ENCODE results near the gene ZFTA. TPM values are rescaled to one million over a fixed set of nuclear protein-coding genes. Genes with fewer than 3 reads are reported as not detected.

ZFTA gene
- total and polyA plus RNA-seq, 2 donors (not counting 3 experiments of a cell fraction or from before 2014, with no cell fraction given): 9.9 to 25.2 TPM

- DNase-seq (ENCODE audit: low read depth, low spot score) (no peak), FAIRE-seq (no peak)
- no peaks in the 10 kb centered on the region for H3K9me1 ChIP-seq (replicated peaks; ENCODE audit: control insufficient read depth, extremely low read depth, insufficient read depth, low read length)
- BruUV-seq (replicated peaks): no TSS peak
- intact Hi-C loops (cut with micrococcal nuclease): no loop called here
- H3K4me3 ChIP-seq (replicated peaks in 1 of 3; ENCODE audit: insufficient read depth in 1 of 3, low read depth in 1 of 3, low read length in 3 of 3): no peak overlapping the region
- dilution Hi-C loops (cut with MboI; ENCODE audit: extremely low pct_ligation_motif_present, low sequenced_read_pairs): no loop called here
- H3K36me3 ChIP-seq (ENCODE audit: control insufficient read depth in 2 of 2, extremely low read depth in 1 of 2, insufficient read depth in 2 of 2, low read length in 2 of 2): no peaks in the 10 kb centered on the region
- H3K27me3 ChIP-seq (ENCODE audit: control insufficient read depth in 2 of 2, insufficient read depth in 2 of 2, low read length in 2 of 2): no peaks in the 10 kb centered on the region
- H4K20me1 ChIP-seq (replicated peaks; ENCODE audit: control insufficient read depth, extremely low read depth, insufficient read depth, low read length): no peaks in the 10 kb centered on the region
- H3K27ac ChIP-seq (ENCODE audit: insufficient read depth, low read depth, low read length): no peak overlapping the region
- no peak overlapping the region for H3K9ac ChIP-seq (replicated peaks; ENCODE audit: extremely low read depth, insufficient read depth, low read length)
- no peak overlapping the region for H2AFZ ChIP-seq (ENCODE audit: low read depth, low read length)
- no peaks in the 10 kb centered on the region for H3K9me3 ChIP-seq (replicated peaks; ENCODE audit: control insufficient read depth, insufficient read depth, low read length)
- H3K4me1 ChIP-seq (ENCODE audit: control insufficient read depth, extremely low read depth, insufficient read depth, low read length): no peaks in the 10 kb centered on the region
- peaks cover 14% of the 10 kb centered on the region for H3K79me2 ChIP-seq (ENCODE audit: control insufficient read depth, insufficient read depth, low read length)
- no peak overlapping the region for H3K4me2 ChIP-seq (ENCODE audit: insufficient read depth, low read length)
- ChIA-PET CTCF (interaction anchor here (0.8 to 4.8 kb wide), 6 partner anchors 42 to 702 kb away, joined by 3 to 43 read pairs (median 14); partner anchors contain the start of gene RTN3), POLR2A (no interaction called here)
- TF ChIP-seq MAX (IDR thresholded peaks at IDR 0.05; ENCODE audit: insufficient read depth, insufficient read length): no peak
- no peak for TF ChIP-seq EZH2 (IDR thresholded peaks at IDR 0.05; ENCODE audit: borderline replicate concordance, low read depth, low read length, severe bottlenecking)
- TF ChIP-seq MYC (IDR thresholded peaks at IDR 0.05; ENCODE audit: low read depth, low read length): no peak
- TF ChIP-seq CTCF (IDR thresholded peaks at IDR 0.05; ENCODE audit: extremely low read depth in 1 of 2, insufficient read depth in 1 of 2, low read depth in 1 of 2, low read length in 2 of 2): no peak
- no peak for TF ChIP-seq GATA2 (IDR thresholded peaks at IDR 0.05; ENCODE audit: insufficient read depth, insufficient read length, low read depth, low read length)
These were observed 31.7 kb downstream of the ZFTA start for GRCh38 chr11:63736864-63737263.

GRCh38 chr11:63729326-63729725, 39.2 kb downstream of the ZFTA start:
- Histone ChIP-seq H3K9ac (replicated peaks; ENCODE audit: extremely low read depth, insufficient read depth, low read length) (no peak overlapping the region), H2AFZ (ENCODE audit: low read depth, low read length) (no peak overlapping the region), H3K9me1 (replicated peaks; ENCODE audit: control insufficient read depth, extremely low read depth, insufficient read depth, low read length) (no peaks in the 10 kb centered on the region), H3K4me3 (replicated peaks in 1 of 3; ENCODE audit: insufficient read depth in 1 of 3, low read depth in 1 of 3, low read length in 3 of 3) (no peak overlapping the region), H3K79me2 (ENCODE audit: control insufficient read depth, insufficient read depth, low read length) (peaks cover 6% of the 10 kb centered on the region), H3K4me1 (ENCODE audit: control insufficient read depth, extremely low read depth, insufficient read depth, low read length) (no peaks in the 10 kb centered on the region), H3K9me3 (replicated peaks; ENCODE audit: control insufficient read depth, insufficient read depth, low read length) (no peaks in the 10 kb centered on the region), H3K4me2 (ENCODE audit: insufficient read depth, low read length) (no peak overlapping the region), H3K27me3 (ENCODE audit: control insufficient read depth in 2 of 2, insufficient read depth in 2 of 2, low read length in 2 of 2) (no peaks in the 10 kb centered on the region), H3K36me3 (ENCODE audit: control insufficient read depth in 2 of 2, extremely low read depth in 1 of 2, insufficient read depth in 2 of 2, low read length in 2 of 2) (no peaks in the 10 kb centered on the region), H4K20me1 (replicated peaks; ENCODE audit: control insufficient read depth, extremely low read depth, insufficient read depth, low read length) (no peaks in the 10 kb centered on the region), H3K27ac (ENCODE audit: insufficient read depth, low read depth, low read length) (no peak overlapping the region)
- TF ChIP-seq EZH2 (IDR thresholded peaks at IDR 0.05; ENCODE audit: borderline replicate concordance, low read depth, low read length, severe bottlenecking): no peak
- no peak for TF ChIP-seq GATA2 (IDR thresholded peaks at IDR 0.05; ENCODE audit: insufficient read depth, insufficient read length, low read depth, low read length)
- TF ChIP-seq POLR2AphosphoS5 (IDR thresholded peaks at IDR 0.05; ENCODE audit: insufficient read depth, low read depth, low read length): no peak
- no peak for TF ChIP-seq MAX (IDR thresholded peaks at IDR 0.05; ENCODE audit: insufficient read depth, insufficient read length)
- TF ChIP-seq FOS (IDR thresholded peaks at IDR 0.05; ENCODE audit: borderline replicate concordance, insufficient read depth, low read length): no peak
- TF ChIP-seq CTCF (IDR thresholded peaks at IDR 0.05; ENCODE audit: extremely low read depth in 1 of 2, insufficient read depth in 1 of 2, low read depth in 1 of 2, low read length in 2 of 2): no peak
- TF ChIP-seq MYC (IDR thresholded peaks at IDR 0.05; ENCODE audit: low read depth, low read length): no peak
- no peak for TF ChIP-seq POLR2A (IDR thresholded peaks at IDR 0.05; ENCODE audit: low read depth, low read length)
- no peak for TF ChIP-seq JUN (IDR thresholded peaks at IDR 0.05; ENCODE audit: borderline replicate concordance, insufficient read depth, insufficient read length, low read depth)
- POLR2A ChIA-PET: interaction anchor here (0.7 kb wide), 1 partner anchor 285 kb away, joined by 4 read pairs; no protein-coding TSS in a partner anchor
- dilution Hi-C loops (cut with MboI; ENCODE audit: extremely low pct_ligation_motif_present, low sequenced_read_pairs) (no loop called here), intact Hi-C loops (cut with micrococcal nuclease) (no loop called here)
- DNase-seq (ENCODE audit: low read depth, low spot score): no peak
- CTCF ChIA-PET: interaction anchor here (0.9 kb wide), 1 partner anchor 10 kb away, joined by 3 read pairs; no protein-coding TSS in a partner anchor
- no peak for FAIRE-seq
- BruUV-seq (replicated peaks): no TSS peak
